Mesendoderm (in vitro differentiated cells): ENCODE results near the gene COL2A1.

Experiments used
- DNase-seq: peaks from one replicate; pipeline ENCODE4 v3.0.0; 2013
- H2AK5ac ChIP-seq: 2 replicates; pipeline ENCODE4 v1.6.1; 2013; ENCODE audit warnings: low read length, inconsistent platforms
- H2BK120ac ChIP-seq: 2 replicates; pipeline ENCODE4 v1.6.1; 2013; ENCODE audit warnings: low read depth, mild to moderate bottlenecking, low read length, moderate library complexity, mixed read lengths
- H2BK15ac ChIP-seq: replicated peaks from 2 replicates; pipeline ENCODE4 v1.6.1; 2013; ENCODE audit warnings: low read depth, mild to moderate bottlenecking, moderate library complexity
- H2BK5ac ChIP-seq: 2 replicates; pipeline ENCODE4 v1.6.1; 2013; ENCODE audit warnings: low read length, inconsistent platforms
- H3K18ac ChIP-seq: 2 replicates; pipeline ENCODE4 v1.6.1; 2013; ENCODE audit warnings: mild to moderate bottlenecking, low read length, mixed read lengths
- H3K23ac ChIP-seq: one replicate; pipeline ENCODE4 v1.6.1; 2013; ENCODE audit warnings: low read length
- H3K27ac ChIP-seq: 2 replicates; pipeline ENCODE4 v1.5.1; 2013; ENCODE audit warnings: low read depth, mild to moderate bottlenecking, inconsistent platforms, low read length, moderate library complexity
- H3K27me3 ChIP-seq: 2 replicates; pipeline ENCODE4 v1.6.1; 2013; ENCODE audit warnings: low read length, control low read depth, mild to moderate bottlenecking, inconsistent platforms; ENCODE audit not compliant: insufficient read depth, poor library complexity
- H3K36me3 ChIP-seq: 2 replicates; pipeline ENCODE4 v1.6.1; 2013; ENCODE audit warnings: low read length, inconsistent platforms; ENCODE audit not compliant: control insufficient read depth, insufficient read depth
- H3K4ac ChIP-seq: one replicate; pipeline ENCODE4 v1.6.1; 2013; ENCODE audit warnings: low read depth, mild to moderate bottlenecking, low read length, moderate library complexity
- H3K4me1 ChIP-seq: 2 replicates; pipeline ENCODE4 v1.6.1; 2013; ENCODE audit warnings: low read depth, low read length, inconsistent platforms; ENCODE audit not compliant: control insufficient read depth
- H3K4me2 ChIP-seq: 2 replicates; pipeline ENCODE4 v1.6.1; 2013; ENCODE audit warnings: low read length
- H3K4me3 ChIP-seq: 2 replicates; pipeline ENCODE4 v1.5.1; 2013; ENCODE audit warnings: mild to moderate bottlenecking, low read length
- H3K56ac ChIP-seq: one replicate; pipeline ENCODE4 v1.6.1; 2013; ENCODE audit warnings: low read length
- H3K79me1 ChIP-seq: 2 replicates; pipeline ENCODE4 v1.6.1; 2013; ENCODE audit warnings: low read length, inconsistent platforms
- H3K79me2 ChIP-seq: 2 replicates; pipeline ENCODE4 v1.6.1; 2013; ENCODE audit warnings: mild to moderate bottlenecking, low read length; ENCODE audit not compliant: control insufficient read depth, insufficient read depth
- H3K9ac ChIP-seq: 2 replicates; pipeline ENCODE4 v1.6.1; 2013; ENCODE audit warnings: low read length, inconsistent platforms
- H4K5ac ChIP-seq: one replicate; pipeline ENCODE4 v1.6.1; 2013; ENCODE audit warnings: low read length
- H4K8ac ChIP-seq: one replicate; pipeline ENCODE4 v1.6.1; 2013; ENCODE audit warnings: low read depth, mild to moderate bottlenecking, control low read depth, low read length, moderate library complexity
- WGBS: extraction: QIAGEN DNeasy Blood & Tissue Kit; methylation state at CpG from one replicate; pipeline ENCODE4 v1.1.7; 2013; ENCODE audit warnings: low lambda C conversion rate, missing lambda C conversion rate; ENCODE audit not compliant: insufficient coverage; ENCODE audit errors: extremely low coverage; 5-methylcytosine and 5-hydroxymethylcytosine counted together

COL2A1 gene

DNA sequence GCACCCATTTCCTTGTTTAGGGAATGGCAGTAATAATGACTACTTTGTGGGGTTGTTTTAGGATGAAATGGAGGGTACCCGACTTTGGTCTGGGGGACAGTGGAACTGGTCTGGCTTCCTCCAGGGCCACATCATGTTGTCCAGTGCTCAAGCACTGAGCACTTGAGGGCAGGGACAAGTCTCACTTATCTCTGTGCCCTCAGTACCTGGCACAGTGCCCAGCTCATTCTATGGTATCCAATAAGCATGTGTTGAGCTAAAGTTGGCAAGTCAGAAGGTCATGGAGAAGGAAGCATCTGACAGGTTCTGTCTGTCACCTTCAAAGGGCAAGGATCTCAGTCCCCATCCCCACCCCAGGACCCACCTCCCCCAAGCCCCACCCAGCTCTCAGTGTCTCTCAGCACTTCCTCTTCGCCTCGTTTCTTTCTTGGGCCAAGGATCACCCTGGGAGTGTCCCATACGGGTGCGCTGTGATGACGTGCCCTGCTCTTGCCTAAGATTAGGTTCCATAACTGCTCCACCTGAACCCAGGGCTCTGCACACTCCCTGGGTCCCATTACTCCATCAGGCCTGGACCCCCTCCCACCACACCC lies 65.2 kb downstream of the COL2A1 start:
- no peak overlapping the region for H3K56ac ChIP-seq
- H3K79me1 ChIP-seq = no peaks in the 10 kb centered on the region
- no peak for DNase-seq
- no peaks in the 10 kb centered on the region for H3K4me1 ChIP-seq
- no peak overlapping the region for H4K5ac ChIP-seq
- H3K27ac ChIP-seq = no peak overlapping the region
- WGBS = no CpG with 5 or more reads among the region's 6 CpGs
- H3K79me2 ChIP-seq = no peaks in the 10 kb centered on the region
- H2BK120ac ChIP-seq = no peak overlapping the region
- H3K9ac ChIP-seq = no peak overlapping the region
- H2BK15ac ChIP-seq = no peak overlapping the region
- H3K27me3 ChIP-seq = no peaks in the 10 kb centered on the region
- H3K18ac ChIP-seq = no peak overlapping the region
- H2BK5ac ChIP-seq = no peak overlapping the region
- no peaks in the 10 kb centered on the region for H3K36me3 ChIP-seq
- no peak overlapping the region for H3K4ac ChIP-seq
- H2AK5ac ChIP-seq = no peak overlapping the region
- H3K4me2 ChIP-seq = no peak overlapping the region
- H3K23ac ChIP-seq = no peak overlapping the region
- no peak overlapping the region for H3K4me3 ChIP-seq
- no peak overlapping the region for H4K8ac ChIP-seq

DNA sequence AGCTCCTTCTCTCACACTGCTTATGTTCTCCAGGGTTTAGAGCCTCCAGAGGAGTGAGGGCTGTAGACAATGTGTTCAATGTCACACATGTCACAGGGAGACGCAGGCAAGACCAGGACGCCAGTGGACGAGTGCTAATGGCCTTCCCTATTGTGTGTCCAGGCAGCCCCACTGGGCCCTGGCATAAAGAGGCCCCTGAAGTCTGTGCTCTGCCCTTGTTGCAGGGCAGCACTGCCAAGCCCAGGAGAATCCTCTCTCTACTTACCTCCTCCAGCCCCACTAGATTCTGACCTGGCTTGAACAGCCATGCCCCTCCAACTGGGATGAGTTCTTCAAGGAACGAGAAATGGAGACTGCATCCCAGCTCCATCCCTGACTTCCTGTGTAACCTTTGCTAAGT lies 65.7 kb downstream of the COL2A1 start:
- no CpG with 5 or more reads among the region's 4 CpGs for WGBS
- Histone ChIP-seq H3K9ac (no peak overlapping the region), H2BK15ac (no peak overlapping the region), H4K5ac (no peak overlapping the region), H4K8ac (no peak overlapping the region), H3K4me2 (no peak overlapping the region), H3K27me3 (no peaks in the 10 kb centered on the region), H3K79me1 (no peaks in the 10 kb centered on the region), H3K4ac (no peak overlapping the region), H3K4me1 (no peaks in the 10 kb centered on the region), H2BK5ac (no peak overlapping the region), H3K27ac (no peak overlapping the region), H3K23ac (no peak overlapping the region), H3K79me2 (no peaks in the 10 kb centered on the region), H2AK5ac (no peak overlapping the region), H3K4me3 (no peak overlapping the region), H3K18ac (no peak overlapping the region), H2BK120ac (no peak overlapping the region), H3K56ac (no peak overlapping the region), H3K36me3 (no peaks in the 10 kb centered on the region)
- no peak for DNase-seq

DNA sequence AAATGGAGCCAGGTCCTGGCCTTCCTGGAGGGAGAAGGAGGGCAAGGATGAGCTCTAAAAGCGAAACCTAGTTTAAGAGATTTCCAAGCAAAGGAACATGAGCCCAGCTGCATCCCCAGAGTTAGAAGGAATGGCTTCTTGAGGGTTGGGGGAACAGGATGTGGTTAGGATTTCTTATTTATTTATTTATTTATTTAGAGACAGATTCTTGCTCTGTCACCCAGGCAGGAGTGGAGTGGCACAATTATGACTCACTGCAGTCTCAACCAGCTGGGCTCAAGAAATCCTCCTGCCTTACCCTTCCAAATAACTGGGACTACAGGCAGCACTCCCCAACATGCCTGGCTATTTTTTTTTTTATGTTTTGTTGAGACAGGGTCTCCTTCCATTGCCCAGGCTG lies 66.2 kb downstream of the COL2A1 start:
- no peak overlapping the region for H3K23ac ChIP-seq
- no peak overlapping the region for H3K4me2 ChIP-seq
- no peak for DNase-seq
- H3K4me3 ChIP-seq = no peak overlapping the region
- no peak overlapping the region for H4K5ac ChIP-seq
- WGBS = no CpG with 5 or more reads among the region's 1 CpG
- no peak overlapping the region for H3K56ac ChIP-seq
- H3K9ac ChIP-seq = no peak overlapping the region
- no peak overlapping the region for H3K4ac ChIP-seq
- no peak overlapping the region for H2AK5ac ChIP-seq
- H3K79me2 ChIP-seq = no peaks in the 10 kb centered on the region
- no peaks in the 10 kb centered on the region for H3K27me3 ChIP-seq
- no peak overlapping the region for H3K18ac ChIP-seq
- no peaks in the 10 kb centered on the region for H3K4me1 ChIP-seq
- H2BK120ac ChIP-seq = no peak overlapping the region
- H3K79me1 ChIP-seq = no peaks in the 10 kb centered on the region
- H2BK15ac ChIP-seq = no peak overlapping the region
- H2BK5ac ChIP-seq = no peak overlapping the region
- no peak overlapping the region for H3K27ac ChIP-seq
- no peaks in the 10 kb centered on the region for H3K36me3 ChIP-seq
- H4K8ac ChIP-seq = no peak overlapping the region

DNA sequence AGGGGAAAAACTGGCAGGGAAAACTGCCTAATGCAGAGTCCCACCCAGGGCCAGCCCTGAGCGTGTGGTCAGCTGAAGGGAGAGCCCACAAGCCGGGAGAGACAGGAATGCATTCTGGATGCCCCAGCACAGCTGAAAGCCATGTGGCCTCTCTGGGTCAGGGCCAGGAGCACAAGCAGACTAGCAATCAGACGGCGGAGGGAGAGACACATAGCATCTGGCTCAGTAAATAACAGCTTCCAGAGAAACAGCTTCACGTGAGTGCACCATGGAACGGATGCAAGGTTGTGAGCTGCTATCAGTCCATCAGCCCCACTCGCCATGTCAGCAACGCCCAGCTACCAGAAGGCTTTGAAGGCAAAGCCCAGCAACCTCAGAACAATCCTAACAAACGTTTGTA lies 69.1 kb downstream of the COL2A1 start:
- H3K23ac ChIP-seq = no peak overlapping the region
- no peak overlapping the region for H4K5ac ChIP-seq
- no peaks in the 10 kb centered on the region for H3K36me3 ChIP-seq
- H2BK15ac ChIP-seq = no peak overlapping the region
- H3K27me3 ChIP-seq = no peaks in the 10 kb centered on the region
- no peak overlapping the region for H2AK5ac ChIP-seq
- H2BK120ac ChIP-seq = no peak overlapping the region
- H3K4me2 ChIP-seq = no peak overlapping the region
- no peak overlapping the region for H4K8ac ChIP-seq
- no peak overlapping the region for H3K27ac ChIP-seq
- H3K4ac ChIP-seq = no peak overlapping the region
- no peaks in the 10 kb centered on the region for H3K79me1 ChIP-seq
- H3K18ac ChIP-seq = no peak overlapping the region
- H3K4me3 ChIP-seq = no peak overlapping the region
- no CpG with 5 or more reads among the region's 9 CpGs for WGBS
- no peak overlapping the region for H3K9ac ChIP-seq
- no peaks in the 10 kb centered on the region for H3K4me1 ChIP-seq
- no peak overlapping the region for H2BK5ac ChIP-seq
- DNase-seq = no peak
- H3K56ac ChIP-seq = no peak overlapping the region
- no peaks in the 10 kb centered on the region for H3K79me2 ChIP-seq

DNA sequence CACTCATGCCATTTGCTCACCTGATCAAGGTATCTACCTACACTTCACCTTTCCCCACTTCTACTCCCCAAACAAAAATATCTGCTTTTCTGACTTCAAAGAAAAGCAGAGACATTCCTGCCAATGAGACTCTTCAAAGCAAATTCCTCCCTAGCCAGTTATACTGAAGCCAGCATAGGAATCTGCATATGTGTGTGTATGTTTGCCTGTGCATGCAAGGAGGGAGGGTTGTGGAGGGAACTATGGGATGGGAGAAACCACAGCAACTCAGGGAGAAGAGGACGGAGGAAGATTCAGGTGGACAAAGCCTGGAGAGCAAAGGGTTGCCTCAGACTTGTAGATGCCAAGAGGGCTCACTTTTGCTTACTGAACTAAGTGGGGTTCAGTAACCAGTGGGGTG lies 73.1 kb downstream of the COL2A1 start:
- H3K4ac ChIP-seq = no peak overlapping the region
- WGBS = no CpG with 5 or more reads among the region's 1 CpG
- no peaks in the 10 kb centered on the region for H3K36me3 ChIP-seq
- H2BK15ac ChIP-seq = no peak overlapping the region
- no peak overlapping the region for H3K4me3 ChIP-seq
- H4K8ac ChIP-seq = no peak overlapping the region
- H2AK5ac ChIP-seq = no peak overlapping the region
- H3K4me2 ChIP-seq = no peak overlapping the region
- no peak overlapping the region for H2BK120ac ChIP-seq
- DNase-seq = no peak
- no peaks in the 10 kb centered on the region for H3K79me2 ChIP-seq
- no peaks in the 10 kb centered on the region for H3K4me1 ChIP-seq
- H3K18ac ChIP-seq = no peak overlapping the region
- no peaks in the 10 kb centered on the region for H3K79me1 ChIP-seq
- no peaks in the 10 kb centered on the region for H3K27me3 ChIP-seq
- H4K5ac ChIP-seq = no peak overlapping the region
- H3K23ac ChIP-seq = no peak overlapping the region
- H2BK5ac ChIP-seq = no peak overlapping the region
- no peak overlapping the region for H3K56ac ChIP-seq
- H3K27ac ChIP-seq = no peak overlapping the region
- no peak overlapping the region for H3K9ac ChIP-seq

DNA sequence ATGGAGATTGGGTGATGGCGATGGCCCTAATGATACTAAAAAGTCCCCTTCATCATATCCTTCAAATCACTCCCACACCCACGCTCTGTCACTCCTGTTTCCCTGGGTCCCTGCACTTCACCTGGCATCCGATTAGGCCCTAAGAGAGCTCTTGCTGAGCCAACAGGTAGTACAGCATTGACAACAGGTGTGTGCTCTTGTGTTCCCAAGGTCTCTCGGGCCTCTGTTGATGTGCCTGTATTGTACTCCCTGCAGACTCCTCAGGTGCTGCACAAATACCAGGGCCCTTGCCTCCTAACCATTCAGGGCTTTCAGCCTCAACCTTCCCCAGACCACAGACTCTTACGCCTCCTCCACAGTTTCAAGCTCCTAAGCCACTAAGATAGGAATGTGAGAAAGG lies 73.6 kb downstream of the COL2A1 start:
- no CpG with 5 or more reads among the region's 5 CpGs for WGBS
- H3K36me3 ChIP-seq = no peaks in the 10 kb centered on the region
- no peak overlapping the region for H2AK5ac ChIP-seq
- no peak overlapping the region for H3K9ac ChIP-seq
- H3K18ac ChIP-seq = no peak overlapping the region
- no peak overlapping the region for H3K56ac ChIP-seq
- H3K79me1 ChIP-seq = no peaks in the 10 kb centered on the region
- no peak overlapping the region for H4K8ac ChIP-seq
- H3K27me3 ChIP-seq = peaks cover 3% of the 10 kb centered on the region
- H4K5ac ChIP-seq = no peak overlapping the region
- no peak overlapping the region for H2BK15ac ChIP-seq
- no peaks in the 10 kb centered on the region for H3K79me2 ChIP-seq
- H2BK5ac ChIP-seq = no peak overlapping the region
- H3K4me2 ChIP-seq = no peak overlapping the region
- no peak overlapping the region for H3K4me3 ChIP-seq
- DNase-seq = no peak
- no peaks in the 10 kb centered on the region for H3K4me1 ChIP-seq
- H3K23ac ChIP-seq = no peak overlapping the region
- H2BK120ac ChIP-seq = no peak overlapping the region
- H3K27ac ChIP-seq = no peak overlapping the region
- H3K4ac ChIP-seq = no peak overlapping the region
